HG02763 (cell line): ENCODE results near the gene MN1.
"Not testable (repeated sequence)": the region's sequence is repeated elsewhere in the genome, so short reads cannot be mapped to it uniquely, and the experiment has no call there.

ENCODE experiments used
- ATAC-seq: cut with Tn5 transposase; IDR thresholded peaks from one replicate; pipeline ENCODE4 v1.9.1; 2021; ENCODE audit warnings: mild to moderate bottlenecking, moderate library complexity; ENCODE audit not compliant: unreplicated experiment

The MN1 gene

GRCh38 chr22:27746918-27747317 lies 54.6 kb downstream of the MN1 start:
- no peak for ATAC-seq

GRCh38 chr22:27745809-27746208 lies 55.7 kb downstream of the MN1 start:
- no peak for ATAC-seq

GRCh38 chr22:27745154-27745553 lies 56.4 kb downstream of the MN1 start:
- ATAC-seq = no peak

GRCh38 chr22:27744078-27744477 lies 57.5 kb downstream of the MN1 start:
- not testable (repeated sequence) for ATAC-seq

- ATAC-seq = no peak
Observed at GRCh38 chr22:27740202-27740748, 61.3 kb downstream of the MN1 start.

GRCh38 chr22:27737521-27737920 lies 64.0 kb downstream of the MN1 start:
- ATAC-seq = no peak

- ATAC-seq = no peak
Observed at GRCh38 chr22:27734066-27734465, 67.5 kb downstream of the MN1 start.

GRCh38 chr22:27732841-27733240 lies 68.7 kb downstream of the MN1 start:
- no peak for ATAC-seq

- ATAC-seq = no peak
Observed at GRCh38 chr22:27732391-27732790, 69.2 kb downstream of the MN1 start.

GRCh38 chr22:27731621-27732020 lies 69.9 kb downstream of the MN1 start:
- ATAC-seq = no peak

- no peak for ATAC-seq
Observed at GRCh38 chr22:27730641-27731433, 70.7 kb downstream of the MN1 start.

- ATAC-seq = no peak
Observed at GRCh38 chr22:27729246-27729645, 72.3 kb downstream of the MN1 start.

- ATAC-seq = no peak
Observed at GRCh38 chr22:27727673-27728451, 73.7 kb downstream of the MN1 start.

- ATAC-seq = no peak
Observed at GRCh38 chr22:27726686-27727449, 74.7 kb downstream of the MN1 start.

GRCh38 chr22:27726331-27726685 lies 75.2 kb downstream of the MN1 start:
- no peak for ATAC-seq

GRCh38 chr22:27725661-27726060 lies 75.9 kb downstream of the MN1 start:
- no peak for ATAC-seq

GRCh38 chr22:27724709-27725108 lies 76.8 kb downstream of the MN1 start:
- no peak for ATAC-seq

- no peak for ATAC-seq
Observed at GRCh38 chr22:27724157-27724556, 77.4 kb downstream of the MN1 start.

- ATAC-seq = no peak
Observed at GRCh38 chr22:27723708-27724107, 77.8 kb downstream of the MN1 start.

- no peak for ATAC-seq
Observed at GRCh38 chr22:27723158-27723557, 78.4 kb downstream of the MN1 start.

- no peak for ATAC-seq
Observed at GRCh38 chr22:27720860-27721259, 80.7 kb downstream of the MN1 start.
